VCaP (cell line): ENCODE data around the gene AKIRIN1.
A peak's percentile ranks its signal among the peaks of the same experiment; 100 is the strongest.
"Not testable (repeated sequence)": the region's sequence is repeated elsewhere in the genome, so short reads cannot be mapped to it uniquely, and the experiment has no call there.

Source experiments
- H3K27ac ChIP-seq: fragments of 450-650 bp; 2 replicates; pipeline ENCODE4 v1.5.1; 2017
- CTCF ChIP-seq: fragments of 450-650 bp; conservative IDR thresholded peaks from 2 replicates; pipeline ENCODE4 v1.5.1; 2017; ENCODE audit warnings: mild to moderate bottlenecking, moderate library complexity

The AKIRIN1 gene

GRCh38 chr1:38958967-38959366, 32.1 kb upstream of the AKIRIN1 start:
- H3K27ac ChIP-seq: no peak overlapping the region
- TF ChIP-seq CTCF: no peak

GRCh38 chr1:38962113-38962512, 29.0 kb upstream of the AKIRIN1 start:
- H3K27ac ChIP-seq: no peak overlapping the region
- no peak for TF ChIP-seq CTCF

GRCh38 chr1:38962560-38962959, 28.5 kb upstream of the AKIRIN1 start:
- H3K27ac ChIP-seq: no peak overlapping the region
- no peak for TF ChIP-seq CTCF

- TF ChIP-seq CTCF: peak; percentile 65
- H3K27ac ChIP-seq: no peak overlapping the region
Measured at GRCh38 chr1:38964140-38964548, 26.9 kb upstream of the AKIRIN1 start.

GRCh38 chr1:38973145-38973544, 17.9 kb upstream of the AKIRIN1 start:
- H3K27ac ChIP-seq: not testable (repeated sequence)

- H3K27ac ChIP-seq: no peak overlapping the region
- TF ChIP-seq CTCF: no peak
Measured at GRCh38 chr1:38973659-38974437, 17.2 kb upstream of the AKIRIN1 start.

- not testable (repeated sequence) for H3K27ac ChIP-seq
Measured at GRCh38 chr1:38977399-38978244, 13.5 kb upstream of the AKIRIN1 start.

- not testable (repeated sequence) for H3K27ac ChIP-seq
Measured at GRCh38 chr1:38978245-38978542, 12.9 kb upstream of the AKIRIN1 start.

GRCh38 chr1:38979380-38979779, 11.7 kb upstream of the AKIRIN1 start:
- not testable (repeated sequence) for H3K27ac ChIP-seq

GRCh38 chr1:38989979-38990378, 1.1 kb upstream of the AKIRIN1 start:
- no peak for TF ChIP-seq CTCF
- peak overlapping the region; percentile 86 for H3K27ac ChIP-seq
